Subcutaneous adipose tissue (tissue), 4 donors: ENCODE data around the gene BAAT. TPM values are rescaled to one million over a fixed set of nuclear protein-coding genes. Genes with fewer than 3 reads are reported as not detected.

Source experiments
- total RNA-seq, 4 donors: library from RNA; depleted of rRNA; stranded (reverse); fragments of >200 nt; gene quantifications; one replicate each; pipeline ENCODE4 v1.1.0, GENCODE V29; 2016
- TF ChIP-seq, protein P1 (sequence below): fragments of 450-650 bp; IDR thresholded peaks from one replicate; pipeline ENCODE4 v1.5.1; 2016; ENCODE audit warnings: low read depth, mild to moderate bottlenecking, control low read depth, antibody characterized with exemption, moderate library complexity

BAAT gene
- total RNA-seq, 4 donors from 2014 or later = not detected

DNA sequence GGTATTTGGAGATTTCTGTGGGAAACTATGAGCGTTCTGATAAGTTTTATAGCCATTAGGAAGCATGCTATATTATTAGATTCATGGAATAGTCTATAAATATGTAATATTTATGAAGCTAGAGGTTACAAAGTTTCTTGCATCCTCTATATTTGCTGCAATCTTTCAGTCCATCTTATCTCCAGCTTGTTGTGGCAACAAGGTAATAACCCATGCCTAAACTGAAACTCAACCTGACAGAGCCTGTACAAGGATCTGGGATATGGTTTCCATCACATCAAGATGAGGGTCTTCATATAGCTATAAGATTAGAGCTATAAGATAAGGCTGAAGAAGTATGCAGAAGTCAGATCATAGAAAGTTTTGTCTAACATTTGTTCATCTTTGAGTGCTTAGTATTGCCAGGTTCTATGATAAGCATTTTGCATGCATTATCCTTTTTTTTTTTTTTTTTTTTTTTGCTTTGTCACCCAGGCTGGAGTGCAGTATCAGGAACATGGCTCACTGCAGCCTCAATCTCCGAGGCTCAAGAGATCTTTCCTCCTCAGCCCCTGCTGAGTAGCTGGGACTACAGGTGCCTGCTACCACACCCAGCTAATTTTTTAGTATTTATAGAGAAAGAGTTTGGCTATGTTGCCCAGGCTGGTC lies 14.8 kb downstream of the BAAT start:
- TF ChIP-seq, protein P1, sequence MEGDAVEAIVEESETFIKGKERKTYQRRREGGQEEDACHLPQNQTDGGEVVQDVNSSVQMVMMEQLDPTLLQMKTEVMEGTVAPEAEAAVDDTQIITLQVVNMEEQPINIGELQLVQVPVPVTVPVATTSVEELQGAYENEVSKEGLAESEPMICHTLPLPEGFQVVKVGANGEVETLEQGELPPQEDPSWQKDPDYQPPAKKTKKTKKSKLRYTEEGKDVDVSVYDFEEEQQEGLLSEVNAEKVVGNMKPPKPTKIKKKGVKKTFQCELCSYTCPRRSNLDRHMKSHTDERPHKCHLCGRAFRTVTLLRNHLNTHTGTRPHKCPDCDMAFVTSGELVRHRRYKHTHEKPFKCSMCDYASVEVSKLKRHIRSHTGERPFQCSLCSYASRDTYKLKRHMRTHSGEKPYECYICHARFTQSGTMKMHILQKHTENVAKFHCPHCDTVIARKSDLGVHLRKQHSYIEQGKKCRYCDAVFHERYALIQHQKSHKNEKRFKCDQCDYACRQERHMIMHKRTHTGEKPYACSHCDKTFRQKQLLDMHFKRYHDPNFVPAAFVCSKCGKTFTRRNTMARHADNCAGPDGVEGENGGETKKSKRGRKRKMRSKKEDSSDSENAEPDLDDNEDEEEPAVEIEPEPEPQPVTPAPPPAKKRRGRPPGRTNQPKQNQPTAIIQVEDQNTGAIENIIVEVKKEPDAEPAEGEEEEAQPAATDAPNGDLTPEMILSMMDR = no peak

DNA sequence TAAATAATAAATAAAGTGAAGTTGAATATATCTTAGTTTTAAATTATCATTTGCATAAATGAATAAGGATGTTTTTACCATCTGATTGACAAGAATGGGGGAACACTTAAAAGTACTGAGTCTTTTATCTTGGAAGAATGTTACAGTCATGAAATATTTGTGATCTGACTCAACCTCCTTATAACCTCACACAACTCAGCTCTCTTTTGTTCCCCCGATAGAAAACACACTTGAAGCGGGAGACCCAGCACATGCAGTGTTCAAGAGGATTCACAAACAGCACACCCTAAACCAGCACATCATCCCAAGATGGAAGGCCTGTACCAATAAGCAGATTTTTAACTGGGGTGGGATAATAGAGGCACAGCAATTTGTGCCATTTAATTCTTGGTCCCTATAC lies 15.5 kb downstream of the BAAT start:
- TF ChIP-seq, protein P1 = no peak

DNA sequence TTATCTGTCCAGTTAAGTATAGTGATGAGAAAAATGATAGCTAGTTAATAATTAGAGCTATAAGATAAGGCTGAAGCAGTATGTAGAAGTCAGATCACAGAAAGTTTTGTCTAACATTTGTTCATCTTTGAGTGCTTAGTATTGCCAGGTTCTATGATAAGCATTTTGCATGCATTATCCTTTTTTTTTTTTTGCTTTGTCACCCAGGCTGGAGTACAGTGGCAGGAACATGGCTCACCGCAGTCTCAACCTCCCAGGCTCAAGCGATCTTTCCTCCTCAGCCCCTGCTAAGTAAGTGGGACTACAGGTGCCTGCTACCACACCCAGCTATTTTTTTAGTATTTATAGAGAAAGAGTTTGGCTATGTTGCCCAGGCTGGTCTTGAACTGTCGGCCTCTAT lies 17.5 kb downstream of the BAAT start:
- TF ChIP-seq, protein P1 = no peak

DNA sequence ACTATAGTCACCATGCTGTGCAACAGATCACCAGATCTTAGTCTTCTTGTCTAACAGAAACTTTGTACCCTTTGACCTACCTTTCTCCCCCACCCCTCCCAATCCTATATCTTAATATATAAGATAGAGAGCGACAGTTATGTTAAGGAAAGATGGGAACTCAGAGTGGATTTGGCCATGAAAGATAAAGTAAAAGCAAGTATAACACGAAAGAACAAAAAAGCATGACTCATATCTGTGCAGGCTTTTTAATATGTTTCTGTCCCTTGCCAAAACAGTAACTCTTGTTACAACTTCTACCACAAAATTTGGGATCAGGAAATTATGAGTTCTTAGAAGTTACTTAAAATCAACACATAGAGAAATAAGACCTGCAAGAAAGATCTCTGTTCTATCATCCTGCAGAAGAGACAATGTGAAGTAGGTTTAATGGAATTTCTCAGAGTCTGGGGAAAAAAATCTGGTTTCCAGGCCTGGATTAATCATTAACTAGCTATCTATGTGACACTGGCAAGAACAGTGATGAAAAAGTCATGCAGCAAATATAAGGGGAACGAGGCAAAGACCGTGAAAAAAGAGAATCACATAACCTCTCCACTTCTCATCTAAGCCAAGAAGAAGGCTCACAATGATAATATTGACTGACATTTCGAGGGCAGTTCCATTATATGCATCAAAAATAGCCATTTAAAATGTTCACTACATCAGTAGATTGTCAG lies 18.6 kb downstream of the BAAT start:
- TF ChIP-seq, protein P1 = no peak

GRCh38 chr9:101365181-101365580 lies 19.6 kb downstream of the BAAT start:
- TF ChIP-seq, protein P1 = no peak

GRCh38 chr9:101362450-101362849 lies 22.4 kb downstream of the BAAT start:
- TF ChIP-seq, protein P1 = no peak

DNA sequence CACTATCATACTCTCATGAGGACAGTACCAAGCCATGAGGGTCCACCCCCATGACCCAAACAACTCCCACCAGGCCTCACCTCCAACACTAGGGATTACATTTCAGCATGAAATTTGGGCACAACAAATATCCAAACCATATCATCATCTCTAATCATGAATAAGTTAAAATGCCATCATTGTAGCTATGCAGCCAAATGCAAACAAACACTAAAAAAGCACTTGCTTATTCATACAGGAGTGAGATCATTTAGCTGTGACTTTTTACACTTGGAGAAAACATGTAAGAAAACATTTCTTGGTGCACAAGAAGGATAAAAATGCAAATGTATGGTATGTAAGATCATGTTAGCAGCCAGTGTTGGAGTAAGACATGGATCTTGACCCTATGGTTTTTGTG lies 24.2 kb downstream of the BAAT start:
- TF ChIP-seq, protein P1 = no peak
